ENCODE results near the gene SLC7A7.
"Not testable (repeated sequence)": the region's sequence is repeated elsewhere in the genome, so short reads cannot be mapped to it uniquely, and the experiment has no call there.

GRCh38 chr14:22852178-22852577, 36.9 kb upstream of the SLC7A7 start:
- TF ChIP-seq, protein P1, sequence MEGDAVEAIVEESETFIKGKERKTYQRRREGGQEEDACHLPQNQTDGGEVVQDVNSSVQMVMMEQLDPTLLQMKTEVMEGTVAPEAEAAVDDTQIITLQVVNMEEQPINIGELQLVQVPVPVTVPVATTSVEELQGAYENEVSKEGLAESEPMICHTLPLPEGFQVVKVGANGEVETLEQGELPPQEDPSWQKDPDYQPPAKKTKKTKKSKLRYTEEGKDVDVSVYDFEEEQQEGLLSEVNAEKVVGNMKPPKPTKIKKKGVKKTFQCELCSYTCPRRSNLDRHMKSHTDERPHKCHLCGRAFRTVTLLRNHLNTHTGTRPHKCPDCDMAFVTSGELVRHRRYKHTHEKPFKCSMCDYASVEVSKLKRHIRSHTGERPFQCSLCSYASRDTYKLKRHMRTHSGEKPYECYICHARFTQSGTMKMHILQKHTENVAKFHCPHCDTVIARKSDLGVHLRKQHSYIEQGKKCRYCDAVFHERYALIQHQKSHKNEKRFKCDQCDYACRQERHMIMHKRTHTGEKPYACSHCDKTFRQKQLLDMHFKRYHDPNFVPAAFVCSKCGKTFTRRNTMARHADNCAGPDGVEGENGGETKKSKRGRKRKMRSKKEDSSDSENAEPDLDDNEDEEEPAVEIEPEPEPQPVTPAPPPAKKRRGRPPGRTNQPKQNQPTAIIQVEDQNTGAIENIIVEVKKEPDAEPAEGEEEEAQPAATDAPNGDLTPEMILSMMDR (IDR thresholded peaks at IDR 0.05; ENCODE audit: poor library complexity, severe bottlenecking) = not testable (repeated sequence)
- TF ChIP-seq POLR2AphosphoS5 (IDR thresholded peaks at IDR 0.05); REST (IDR thresholded peaks at IDR 0.05; ENCODE audit: borderline replicate concordance); TAF1 (IDR thresholded peaks at IDR 0.05; ENCODE audit: low read depth): not testable (repeated sequence)

Measured in neural cell (in vitro differentiated cells).